HG03565 (cell line): ENCODE data around the gene EFHD1.
"Not testable (repeated sequence)": the region's sequence is repeated elsewhere in the genome, so short reads cannot be mapped to it uniquely, and the experiment has no call there.

Experiments used
- ATAC-seq: cut with Tn5 transposase; IDR thresholded peaks from one replicate; pipeline ENCODE4 v1.9.1; 2021; ENCODE audit warnings: mild to moderate bottlenecking, moderate library complexity; ENCODE audit not compliant: unreplicated experiment

The EFHD1 gene

DNA sequence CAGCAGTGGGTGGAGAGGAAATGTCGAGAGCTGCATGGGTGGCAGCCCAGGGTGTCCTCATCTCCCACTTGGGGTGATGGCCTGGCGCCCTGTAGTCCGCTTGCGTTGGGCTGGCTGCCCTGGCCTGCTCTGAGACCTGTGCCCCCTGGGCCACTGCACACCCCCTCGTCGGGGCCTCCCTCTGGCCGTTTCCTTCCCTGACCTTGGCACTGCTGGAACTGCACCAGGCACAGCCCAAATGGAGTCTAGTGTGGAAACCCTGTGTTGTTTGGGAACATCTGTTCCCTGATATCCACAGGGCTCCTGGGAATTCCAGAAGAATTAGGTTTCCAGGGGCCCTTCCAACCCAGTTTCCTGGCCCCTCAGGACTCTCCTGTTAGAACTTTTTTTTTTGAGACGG is 13.9 kb downstream of the EFHD1 start:
- ATAC-seq = no peak

DNA sequence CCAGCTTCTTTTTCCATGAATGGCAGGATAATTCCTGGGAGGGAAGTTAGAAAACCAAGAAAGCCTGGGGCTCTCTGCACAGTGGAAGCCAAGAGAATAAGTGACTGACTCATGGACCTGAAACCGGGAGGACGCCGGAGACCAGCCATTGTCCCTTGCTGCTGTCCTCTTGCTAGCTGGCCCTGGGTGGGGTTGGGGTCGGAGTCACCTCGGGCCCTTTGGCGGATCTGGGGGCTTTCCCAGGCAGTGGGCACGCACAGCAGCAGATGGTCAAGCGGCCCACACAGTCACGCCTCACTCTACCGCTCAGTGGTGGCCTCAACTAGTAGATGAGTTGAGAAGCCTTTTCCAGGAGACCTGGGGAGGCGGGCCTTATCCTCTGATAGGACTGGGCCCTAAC is 15.6 kb downstream of the EFHD1 start:
- ATAC-seq = no peak

DNA sequence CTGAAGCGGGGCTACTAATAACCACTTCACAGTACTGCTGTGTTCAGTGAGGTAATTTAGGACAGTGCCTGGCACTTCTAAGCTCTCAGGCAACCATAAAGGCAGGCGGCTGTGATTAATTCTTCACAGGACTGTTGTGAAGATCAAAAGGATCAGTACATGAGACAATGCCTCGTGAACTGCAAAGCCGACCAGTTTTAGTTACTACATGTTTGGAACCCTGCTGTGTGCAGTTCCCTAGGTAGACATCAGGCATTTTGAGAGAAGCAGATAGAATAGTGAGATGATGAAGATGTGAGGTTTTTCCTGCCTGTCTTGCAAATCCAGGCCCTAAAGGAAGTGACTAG is 19.1 kb downstream of the EFHD1 start:
- no peak for ATAC-seq

DNA sequence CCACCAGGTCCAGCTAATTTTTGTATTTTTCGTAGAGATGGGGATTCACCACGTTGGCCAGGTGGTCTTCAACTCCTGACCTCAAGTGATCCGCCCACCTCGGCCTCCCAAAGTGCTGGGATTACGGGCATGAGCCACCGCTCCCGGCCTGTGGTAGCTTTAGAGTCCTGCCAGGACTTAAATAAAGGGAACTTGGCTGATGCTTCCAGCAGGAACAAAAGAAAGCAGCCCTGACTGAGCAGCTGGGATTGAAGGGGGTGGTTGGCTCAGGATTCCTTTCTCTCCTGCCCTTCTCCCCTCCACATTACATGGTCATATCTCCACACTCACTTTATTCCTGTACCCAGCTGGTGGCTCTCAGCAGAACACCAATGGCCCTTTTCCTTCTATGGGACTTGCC is 20.0 kb downstream of the EFHD1 start:
- ATAC-seq = no peak

DNA sequence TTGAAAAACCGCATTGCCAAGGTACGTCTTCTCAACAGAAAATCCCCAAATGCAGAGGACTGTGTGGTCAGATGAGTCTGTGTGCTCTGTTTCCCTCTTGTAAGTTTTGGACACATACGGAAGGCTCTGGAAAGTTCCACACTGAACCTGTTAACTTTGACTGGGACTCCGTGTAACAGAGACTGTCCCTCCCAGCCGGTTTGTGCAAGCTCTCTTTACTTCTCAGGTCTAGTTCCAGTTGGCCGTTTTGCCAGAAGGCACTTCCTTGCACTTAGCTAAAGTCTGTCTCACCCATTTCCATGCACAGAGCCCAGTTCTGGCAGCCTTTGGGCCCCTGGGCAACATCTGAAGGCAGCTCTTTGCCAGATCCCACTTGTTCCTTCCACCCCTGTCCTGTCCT is 22.0 kb downstream of the EFHD1 start:
- ATAC-seq = no peak

DNA sequence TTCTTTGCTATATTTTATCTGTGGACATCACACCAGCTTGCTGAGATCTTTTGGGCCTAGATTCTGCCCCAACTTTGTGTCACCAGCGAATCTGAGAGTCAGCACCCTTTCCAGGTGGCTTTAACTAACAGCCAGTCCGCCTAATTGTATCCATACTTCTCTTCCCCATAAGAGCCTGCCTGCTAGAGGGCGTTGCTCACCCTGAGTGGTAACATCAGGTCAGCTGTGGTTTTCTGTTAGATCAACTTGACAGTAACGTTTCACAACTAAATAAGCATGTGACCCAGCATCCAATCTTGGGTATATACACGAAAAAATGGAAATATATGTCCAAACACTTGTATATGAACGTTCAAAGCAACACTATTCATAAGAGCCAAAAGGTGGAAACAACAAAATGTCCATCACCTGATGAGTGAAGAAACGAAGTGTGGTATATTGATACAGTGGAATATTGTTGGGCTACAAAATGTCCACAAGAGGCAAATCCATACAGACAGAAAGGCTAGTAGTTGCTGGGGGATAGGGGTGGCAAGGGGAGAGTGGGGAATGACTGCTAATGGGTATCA is 24.9 kb downstream of the EFHD1 start:
- no peak for ATAC-seq

DNA sequence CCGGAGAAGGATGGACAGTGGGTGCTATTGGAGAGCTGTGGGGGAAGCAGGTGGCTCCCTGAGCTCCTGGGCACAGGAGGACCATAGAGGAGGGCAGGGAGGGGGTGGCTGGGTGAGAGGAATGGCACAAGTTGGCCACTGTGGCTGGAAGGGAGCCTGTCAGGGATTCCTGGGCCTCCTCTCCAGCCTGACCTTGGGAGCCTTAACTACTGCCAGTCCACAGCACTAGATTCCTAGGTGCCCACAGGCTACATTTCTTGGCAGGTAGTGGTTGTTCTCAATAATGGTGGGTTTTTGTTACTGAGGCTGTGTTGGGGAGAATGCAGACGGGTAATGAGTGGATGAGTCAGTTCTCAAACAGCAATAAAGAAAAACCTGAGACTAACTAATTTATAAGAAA is 26.0 kb downstream of the EFHD1 start:
- no peak for ATAC-seq

DNA sequence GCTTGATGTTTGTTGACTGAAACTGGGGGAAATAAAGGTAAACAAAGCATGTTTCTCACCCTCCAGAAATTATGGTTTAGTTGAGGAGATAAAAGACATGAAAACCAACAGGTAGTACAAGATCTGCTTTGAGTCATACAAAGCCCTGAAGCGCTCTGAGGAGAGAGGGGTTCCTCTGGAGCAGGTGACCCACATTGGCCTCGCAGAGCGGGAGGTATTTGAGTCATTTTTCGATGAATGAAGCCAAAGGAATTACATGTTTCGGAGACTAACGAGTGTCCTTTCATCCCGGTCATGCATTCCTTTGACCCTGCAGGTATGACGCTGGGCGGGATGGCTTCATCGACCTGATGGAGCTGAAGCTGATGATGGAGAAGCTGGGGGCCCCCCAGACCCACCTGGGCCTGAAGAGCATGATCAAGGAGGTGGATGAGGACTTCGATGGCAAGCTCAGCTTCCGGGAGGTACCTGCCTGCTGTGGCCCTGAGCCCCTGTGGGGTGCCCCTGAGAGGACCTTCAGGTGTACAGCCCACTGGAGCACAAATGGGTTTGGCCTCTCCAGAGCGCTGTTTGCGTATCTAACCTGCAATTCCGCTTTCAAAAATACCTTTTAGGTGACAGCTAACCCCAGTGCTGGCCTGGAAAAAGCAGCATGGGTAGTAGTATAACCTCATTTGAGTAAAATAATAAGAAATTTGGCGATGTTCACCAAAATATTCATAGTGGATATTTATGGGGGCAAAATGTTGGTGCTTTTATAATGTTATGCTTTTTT is 29.3 kb downstream of the EFHD1 start:
- no peak for ATAC-seq

DNA sequence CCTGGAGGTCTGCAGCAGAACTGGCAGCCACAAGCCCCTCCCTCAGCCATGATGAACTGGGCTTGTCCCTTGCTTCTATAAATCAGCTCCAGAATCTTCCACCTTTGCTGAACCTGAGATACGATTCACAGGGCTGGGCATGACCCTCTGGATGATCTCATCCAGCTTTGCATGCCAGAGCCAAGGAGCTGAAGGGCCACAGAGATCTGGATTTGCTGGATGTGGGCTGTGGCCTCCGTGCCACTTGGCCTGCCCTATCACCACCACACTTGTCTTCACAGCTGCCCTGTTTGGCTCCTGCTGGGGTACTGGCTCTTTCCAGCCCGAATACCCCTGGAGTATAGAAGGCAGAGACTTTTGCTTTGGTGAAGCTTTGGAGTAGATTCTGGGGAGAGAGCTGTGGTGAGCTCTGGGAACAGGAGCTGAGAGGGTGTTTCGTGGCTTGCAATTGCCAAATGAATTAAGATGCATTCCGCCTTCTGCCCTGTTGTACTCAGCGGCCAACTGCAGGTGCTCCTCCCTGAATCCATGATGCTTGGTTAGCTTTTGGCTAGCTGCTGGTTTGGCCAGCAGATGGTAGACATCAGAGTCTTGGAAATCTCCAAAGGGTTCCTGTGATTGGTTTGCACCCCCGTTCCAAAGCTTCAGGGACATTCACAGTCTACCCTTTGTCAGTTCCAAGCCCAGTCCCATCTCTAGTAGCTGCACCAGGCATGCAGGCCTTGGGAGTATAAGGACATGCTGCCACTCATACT is 32.8 kb downstream of the EFHD1 start:
- no peak for ATAC-seq

DNA sequence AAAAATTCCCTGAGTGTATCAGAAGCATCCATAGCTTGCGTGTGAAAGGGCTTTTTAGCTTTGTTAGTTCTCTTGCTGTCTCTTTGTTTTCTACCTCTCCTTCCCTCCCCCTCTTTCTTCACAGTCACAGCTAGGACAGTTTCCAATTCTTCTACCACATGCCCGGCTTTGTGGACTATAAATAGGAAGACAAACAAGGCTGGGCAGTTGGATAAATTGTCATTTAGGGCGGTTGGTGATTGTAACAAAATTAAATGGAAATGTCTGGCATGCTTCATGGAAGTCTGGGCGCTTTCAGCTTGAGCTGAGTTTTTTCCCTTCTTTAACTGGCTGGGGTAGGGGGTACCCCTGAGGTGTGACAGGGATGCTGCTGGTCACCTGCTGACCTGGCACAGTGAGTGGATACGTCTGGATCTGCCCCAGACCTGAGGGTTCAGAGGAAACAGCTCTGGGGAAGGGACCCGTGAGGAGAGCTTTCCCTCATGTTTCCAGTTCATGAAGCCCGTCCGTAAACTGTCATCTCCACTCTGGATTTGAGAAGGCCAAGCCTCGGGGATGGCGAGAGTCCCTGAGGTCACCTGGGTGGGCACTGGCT is 34.7 kb downstream of the EFHD1 start:
- ATAC-seq = no peak

DNA sequence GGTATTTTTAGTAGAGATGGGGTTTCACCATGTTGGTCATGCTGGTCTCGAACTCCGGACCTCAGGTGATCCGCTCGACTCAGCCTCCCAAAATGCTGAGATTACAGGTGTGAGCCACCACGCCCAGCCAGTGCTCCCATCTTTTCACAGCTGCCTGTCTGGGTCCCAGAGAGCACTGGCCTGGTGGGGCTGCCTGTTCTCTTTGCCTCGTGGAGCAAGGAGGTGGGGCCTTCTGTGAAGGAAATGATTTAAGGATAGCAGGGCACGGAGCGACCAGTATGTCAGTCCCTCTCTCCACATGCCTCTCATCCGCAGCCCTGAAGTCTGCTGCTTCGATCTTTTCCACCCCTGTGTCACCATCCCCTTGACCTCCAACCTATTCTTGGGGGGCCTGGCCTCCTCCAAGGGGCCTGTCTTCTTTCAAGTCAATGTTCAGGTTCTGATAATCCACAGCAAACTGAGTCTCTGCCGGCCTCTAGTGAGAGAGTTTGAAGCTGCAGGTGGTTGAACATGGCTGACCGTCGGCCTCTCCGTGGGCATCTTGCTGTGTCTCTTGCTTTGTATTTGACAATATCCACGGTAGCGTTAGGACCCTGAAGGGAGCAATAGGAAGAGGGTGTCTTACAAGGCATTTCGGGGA is 35.5 kb downstream of the EFHD1 start:
- no peak for ATAC-seq

DNA sequence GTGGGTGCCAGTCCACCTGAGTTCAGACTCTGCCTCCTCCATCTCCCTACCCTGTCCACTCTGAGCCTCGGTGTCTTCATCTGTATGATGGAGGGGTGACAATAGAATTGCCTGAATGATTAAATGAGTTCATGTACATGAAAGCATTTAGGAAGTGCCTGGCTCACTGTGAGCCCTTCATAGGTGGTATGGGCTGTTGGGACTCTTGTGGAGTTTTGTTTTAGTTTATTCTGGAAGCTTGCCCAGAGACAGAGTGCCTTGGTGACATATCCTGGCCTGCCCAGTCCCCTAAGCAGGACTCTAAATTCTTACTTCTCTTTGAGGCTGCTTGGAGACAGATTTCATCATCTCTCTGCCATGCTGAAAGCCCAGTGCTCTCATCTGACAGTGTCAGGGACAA is 39.2 kb downstream of the EFHD1 start:
- no peak for ATAC-seq

DNA sequence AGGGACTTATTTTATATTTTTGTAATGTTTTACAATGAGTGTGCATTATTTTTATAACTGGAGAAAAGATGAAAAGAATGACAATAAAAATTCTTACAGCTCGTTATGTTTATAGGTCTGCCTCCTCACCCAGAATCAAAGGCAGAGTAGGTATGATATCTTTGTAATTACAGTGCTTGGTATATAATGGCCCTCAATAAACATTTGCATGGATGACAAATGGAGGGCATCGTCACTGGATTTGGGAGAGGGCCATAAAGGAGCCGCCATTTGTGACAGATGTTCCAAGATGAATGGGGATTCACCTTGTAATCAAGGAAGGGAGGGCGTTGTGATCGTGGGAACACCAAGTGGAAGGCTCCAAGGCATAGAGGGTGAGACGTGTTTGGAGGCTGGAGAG is 41.1 kb downstream of the EFHD1 start:
- no peak for ATAC-seq

DNA sequence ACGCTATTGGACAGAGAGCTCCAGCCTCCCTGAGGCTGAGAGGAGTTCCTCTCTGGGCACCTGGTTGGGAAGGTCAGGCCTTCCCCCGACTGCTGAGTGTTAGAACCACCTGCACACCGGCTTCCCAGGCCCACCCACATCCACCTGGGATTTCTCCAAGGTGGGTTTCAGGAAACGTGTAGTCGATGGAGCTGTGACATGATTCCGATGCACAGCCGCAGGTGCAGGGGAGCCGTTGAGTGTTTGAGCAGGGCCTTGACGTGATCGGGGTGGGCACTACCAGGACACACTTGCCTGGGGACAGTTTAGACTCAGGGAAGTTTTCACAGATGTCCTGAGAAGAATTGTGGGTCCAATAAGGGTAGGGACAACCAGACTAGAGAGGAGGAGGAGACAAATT is 42.0 kb downstream of the EFHD1 start:
- no peak for ATAC-seq

DNA sequence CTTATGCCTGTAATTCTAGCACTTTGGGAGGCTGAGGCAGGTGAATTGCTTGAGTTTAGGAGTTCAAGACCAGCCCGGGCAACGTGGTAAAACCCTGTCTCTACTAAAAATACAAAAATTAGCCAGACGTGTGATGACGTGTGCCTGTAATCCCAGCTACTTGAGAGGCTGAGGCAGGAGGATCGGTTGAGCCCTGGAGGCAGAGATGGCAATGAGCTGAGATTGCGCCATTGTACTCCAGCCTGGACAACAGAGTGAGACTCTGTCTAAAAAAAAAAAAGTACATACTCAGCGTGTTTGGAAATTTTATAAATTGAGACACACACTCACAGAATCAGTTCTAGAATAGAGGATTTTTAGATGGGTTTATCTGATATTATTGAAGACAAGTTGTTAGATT is 46.6 kb downstream of the EFHD1 start:
- no peak for ATAC-seq

DNA sequence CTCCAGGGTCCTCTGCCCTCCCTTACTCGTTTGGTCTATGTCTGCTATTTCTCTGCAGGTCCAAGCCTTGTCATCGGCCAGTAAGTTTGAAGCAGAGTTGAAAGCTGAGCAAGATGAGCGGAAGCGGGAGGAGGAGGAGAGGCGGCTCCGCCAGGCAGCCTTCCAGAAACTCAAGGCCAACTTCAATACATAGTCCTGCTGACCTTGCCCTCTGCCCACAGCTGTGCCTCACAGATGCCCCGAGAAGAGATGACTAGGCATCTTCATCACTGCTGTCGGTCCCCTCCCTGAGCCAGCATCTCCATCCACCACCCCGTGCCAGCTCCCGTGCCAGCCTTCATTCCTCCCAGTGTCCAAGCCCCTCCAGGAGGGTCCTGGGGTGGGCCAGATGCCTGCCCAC is 48.1 kb downstream of the EFHD1 start:
- ATAC-seq = no peak

DNA sequence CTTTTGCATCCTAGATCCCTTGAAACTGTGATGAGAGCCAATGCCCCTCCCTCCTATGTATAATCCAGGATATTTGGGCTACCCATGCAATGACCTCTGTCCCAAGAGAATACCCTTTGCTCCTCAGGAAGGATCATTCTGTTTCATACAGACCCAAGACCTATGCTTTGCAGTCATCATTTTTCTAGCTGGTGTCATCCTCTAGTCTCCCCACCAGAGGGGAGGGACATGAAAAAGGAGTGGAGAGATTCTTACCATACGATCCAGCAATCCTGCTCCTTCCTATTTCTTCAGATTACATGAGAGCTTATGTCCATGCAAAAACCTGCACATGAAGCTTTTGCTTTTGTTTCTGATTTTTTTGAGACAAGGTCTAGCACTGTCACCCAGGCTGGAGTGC is 50.0 kb downstream of the EFHD1 start:
- no peak for ATAC-seq

DNA sequence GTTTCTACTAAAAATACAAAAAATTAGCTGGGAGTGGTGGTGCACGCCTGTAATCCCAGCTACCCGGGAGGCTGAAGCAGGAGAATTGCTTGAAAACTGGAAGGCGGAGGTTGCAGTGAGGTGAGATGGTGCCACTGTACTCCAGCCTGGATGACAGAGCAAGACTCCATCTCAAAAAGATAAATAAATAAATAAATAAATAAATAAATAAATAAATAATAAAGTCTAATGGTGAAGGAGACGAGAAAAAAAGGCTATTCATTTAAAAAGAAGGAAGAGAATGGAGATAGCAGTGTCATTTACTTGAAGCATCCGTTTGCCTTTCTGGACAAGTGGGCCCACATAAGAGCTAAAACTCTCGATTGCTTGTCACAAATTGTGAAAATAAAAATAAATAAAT is 52.0 kb downstream of the EFHD1 start:
- not testable (repeated sequence) for ATAC-seq

DNA sequence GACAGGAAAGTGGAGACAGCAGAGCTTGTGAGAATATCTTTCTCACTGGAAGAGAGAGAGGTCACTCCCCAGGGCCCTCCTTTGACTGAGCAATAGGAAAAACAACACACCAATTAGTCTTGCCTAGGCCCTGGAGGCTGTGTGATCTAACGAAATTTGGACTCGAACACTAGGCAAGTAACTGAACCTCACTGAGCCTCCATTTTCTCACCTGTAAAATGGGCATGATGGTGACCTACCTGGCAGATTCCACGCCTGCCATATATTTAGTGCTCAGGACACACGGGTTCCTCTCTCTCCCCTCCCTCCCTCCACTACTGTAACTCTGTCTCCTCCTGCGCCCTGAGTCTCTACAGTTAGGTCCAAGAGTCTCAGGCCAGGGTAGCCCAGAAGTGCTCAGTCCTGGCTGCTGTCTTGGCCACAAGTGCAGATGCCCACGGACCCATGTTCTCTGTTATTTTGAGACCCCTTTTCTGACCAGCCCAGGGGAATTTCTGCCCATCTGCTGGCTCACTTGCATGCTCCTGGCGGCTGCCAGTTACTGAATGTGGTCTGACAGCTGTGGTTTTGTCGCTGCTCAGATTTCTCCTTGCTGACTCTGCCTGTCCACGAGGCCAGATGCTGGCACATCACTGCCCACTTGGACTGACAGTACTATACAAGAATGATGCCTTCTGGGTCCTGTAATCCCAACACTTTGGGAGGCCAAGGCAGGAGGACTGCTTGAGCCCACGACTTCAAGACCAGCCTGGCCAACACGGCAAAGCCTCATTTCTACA is 54.2 kb downstream of the EFHD1 start:
- ATAC-seq = no peak

DNA sequence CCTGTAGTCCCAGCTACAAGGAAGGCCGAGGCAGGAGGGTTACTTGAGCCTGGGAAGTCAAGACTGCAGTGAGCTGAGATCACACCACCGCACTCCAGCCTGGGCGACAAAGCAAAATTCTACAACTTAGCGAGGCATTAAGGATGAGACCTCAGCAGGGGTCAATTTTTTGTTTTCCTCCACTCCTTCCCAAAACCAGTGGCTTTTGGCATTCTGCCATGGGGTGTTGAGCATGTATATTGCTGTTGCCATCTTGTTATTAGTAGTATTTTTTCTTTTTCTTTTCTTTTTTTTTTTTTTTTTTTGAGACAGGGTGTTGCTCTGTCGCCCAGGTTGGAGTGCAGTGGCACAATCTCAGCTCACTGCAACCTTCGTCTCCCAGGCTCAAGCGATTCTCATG is 54.8 kb downstream of the EFHD1 start:
- no peak for ATAC-seq
